HUES64 (cell line): Measurements from ENCODE around the gene ABCA3.

ENCODE experiments used
- H3K27ac ChIP-seq: 2 replicates; pipeline ENCODE4 v1.7.0; 2013; ENCODE audit warnings: low read depth, low read length, inconsistent platforms
- H3K27me3 ChIP-seq: 2 replicates; pipeline ENCODE4 v1.6.1; 2013; ENCODE audit warnings: mild to moderate bottlenecking, low read length; ENCODE audit not compliant: insufficient read depth
- H3K36me3 ChIP-seq: 2 replicates; pipeline ENCODE4 v1.6.1; 2013; ENCODE audit warnings: mild to moderate bottlenecking, low read length; ENCODE audit not compliant: insufficient read depth
- H3K4me1 ChIP-seq: 2 replicates; pipeline ENCODE4 v1.6.1; 2013; ENCODE audit warnings: mild to moderate bottlenecking, low read length, moderate library complexity; ENCODE audit not compliant: insufficient read depth
- H3K4me3 ChIP-seq: 2 replicates; pipeline ENCODE4 v1.5.1; 2013; ENCODE audit warnings: mild to moderate bottlenecking, low read length, moderate library complexity
- H3K9ac ChIP-seq: 2 replicates; pipeline ENCODE4 v1.6.1; 2013; ENCODE audit warnings: mild to moderate bottlenecking, low read depth, low read length
- H3K9me3 ChIP-seq: 2 replicates; pipeline ENCODE4 v1.6.1; 2013; ENCODE audit warnings: low read depth, low read length; ENCODE audit not compliant: insufficient read depth
- WGBS: fragments of 150-250, 120-280 bp; methylation state at CpG from one replicate; pipeline ENCODE4 v1.1.7; 2013; ENCODE audit warnings: missing lambda C conversion rate; 5-methylcytosine and 5-hydroxymethylcytosine counted together

ABCA3 gene

DNA sequence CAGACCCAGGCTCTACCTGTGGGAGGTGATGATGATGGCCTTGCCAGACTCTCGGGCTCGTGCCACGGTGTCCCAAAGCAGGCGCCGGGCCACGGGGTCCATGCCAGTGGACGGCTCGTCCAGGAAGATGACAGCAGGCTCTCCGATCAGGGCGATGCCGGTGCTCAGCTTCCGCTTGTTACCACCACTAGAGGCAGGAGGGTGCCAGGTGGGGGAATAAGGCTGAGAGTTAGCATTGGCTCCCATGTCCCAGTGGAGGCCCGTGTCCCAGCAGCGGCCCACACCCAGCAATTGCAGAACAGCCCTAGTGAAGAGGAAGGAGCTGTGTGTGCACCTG is 62.3 kb downstream of the ABCA3 start:
- 85% methylated on average over 14 of the region's 14 CpGs for WGBS
- Histone ChIP-seq H3K27me3 (no peaks in the 10 kb centered on the region), H3K36me3 (no peaks in the 10 kb centered on the region)

DNA sequence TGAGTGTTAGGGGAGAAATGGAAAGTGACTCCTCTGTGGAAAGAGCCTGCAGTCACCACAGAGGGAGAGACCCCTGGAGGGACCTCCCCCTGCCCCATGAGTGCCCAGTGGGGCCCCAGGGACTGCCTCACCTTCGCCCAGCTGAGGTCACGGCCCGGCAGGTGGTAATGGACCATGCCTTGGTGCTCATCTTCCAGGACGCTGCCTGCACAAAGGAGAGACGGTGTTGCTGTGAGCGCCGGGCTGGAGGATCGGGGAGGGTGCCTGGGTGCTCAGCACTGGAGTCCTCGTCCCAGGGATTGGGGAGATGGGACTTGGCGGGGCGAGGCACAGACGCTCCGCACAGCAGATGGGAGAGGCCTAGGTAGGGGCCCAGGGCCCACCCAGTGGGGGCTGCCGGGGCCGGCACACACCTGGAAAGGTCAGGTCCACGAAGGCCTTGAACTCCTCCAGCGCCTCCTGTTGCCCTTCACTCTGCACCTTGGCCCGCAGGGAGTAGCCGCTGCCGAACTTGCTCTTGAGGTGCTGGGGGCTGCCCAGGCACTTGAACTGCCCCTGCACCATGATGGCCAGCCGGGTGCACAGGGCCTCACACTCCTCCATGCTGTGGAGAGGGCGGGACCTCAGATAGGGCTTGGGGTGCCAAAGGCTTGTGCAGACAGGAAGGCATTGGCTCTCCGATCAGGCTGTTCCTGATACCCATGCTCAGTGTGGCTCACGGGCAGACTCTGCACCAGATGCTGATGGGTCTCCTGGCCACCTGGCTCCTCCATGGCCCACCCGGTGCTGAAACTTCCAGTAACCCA is 62.9 kb downstream of the ABCA3 start:
- Histone ChIP-seq H3K4me1 (no peaks in the 10 kb centered on the region), H3K4me3 (no peak overlapping the region), H3K27me3 (no peaks in the 10 kb centered on the region), H3K9me3 (no peaks in the 10 kb centered on the region), H3K36me3 (no peaks in the 10 kb centered on the region), H3K9ac (no peak overlapping the region), H3K27ac (no peak overlapping the region)
- 94% methylated on average over 25 of the region's 25 CpGs for WGBS

More for the DNA sequence above, 62.3 kb downstream of the ABCA3 start:
- no peaks in the 10 kb centered on the region for H3K9me3 ChIP-seq
- H3K4me3 ChIP-seq: no peak overlapping the region
- H3K9ac ChIP-seq: no peak overlapping the region
- H3K4me1 ChIP-seq: no peaks in the 10 kb centered on the region
- H3K27ac ChIP-seq: no peak overlapping the region

- Histone ChIP-seq H3K9ac (no peak overlapping the region; the same call in 1 of the 2 replicates), H3K4me3 (no peak overlapping the region), H3K4me1 (no peaks in the 10 kb centered on the region), H3K36me3 (no peaks in the 10 kb centered on the region), H3K9me3 (no peaks in the 10 kb centered on the region), H3K27ac (no peak overlapping the region), H3K27me3 (no peaks in the 10 kb centered on the region)
- 82% methylated on average over 26 of the region's 26 CpGs for WGBS
Observed at GRCh38 chr16:2276368-2277195, 63.9 kb downstream of the ABCA3 start.

- Histone ChIP-seq H3K36me3 (no peaks in the 10 kb centered on the region), H3K4me3 (no peak overlapping the region), H3K9me3 (no peaks in the 10 kb centered on the region), H3K27me3 (no peaks in the 10 kb centered on the region), H3K9ac (no peak overlapping the region), H3K27ac (no peak overlapping the region), H3K4me1 (no peaks in the 10 kb centered on the region)
- WGBS: 89% methylated on average over 30 of the region's 30 CpGs
Observed at GRCh38 chr16:2275476-2276367, 64.8 kb downstream of the ABCA3 start.

DNA sequence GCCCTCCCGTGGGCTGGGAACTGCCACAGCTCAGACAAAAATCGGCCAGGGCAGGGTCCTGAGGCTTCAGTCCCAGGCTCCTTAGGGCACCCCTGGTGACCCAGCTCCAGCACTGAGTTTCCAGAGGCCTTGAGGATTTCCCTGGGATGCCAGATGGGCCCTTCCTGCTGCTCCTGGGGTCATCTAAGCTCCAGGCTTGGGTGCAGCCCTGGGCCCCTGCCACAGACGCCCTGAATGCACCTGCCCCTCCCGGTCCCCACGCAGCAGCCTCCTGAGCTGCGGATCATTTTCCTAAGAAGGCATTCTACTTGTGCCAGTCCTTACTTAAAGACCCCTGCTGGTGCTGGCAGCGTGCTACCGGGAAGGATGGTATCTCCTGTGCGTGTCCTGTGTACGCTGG is 66.6 kb downstream of the ABCA3 start:
- Histone ChIP-seq H3K9ac (no peak overlapping the region), H3K36me3 (no peaks in the 10 kb centered on the region), H3K27ac (no peak overlapping the region), H3K9me3 (no peaks in the 10 kb centered on the region), H3K27me3 (no peaks in the 10 kb centered on the region), H3K4me1 (0 out of 2 replicates have a peak, but pooled peaks cover 4% of the 10 kb centered on the region), H3K4me3 (no peak overlapping the region)
- WGBS: 89% methylated on average over 10 of the region's 10 CpGs

GRCh38 chr16:2273484-2273883 is 67.0 kb downstream of the ABCA3 start:
- WGBS: 93% methylated on average over 16 of the region's 16 CpGs
- H3K27me3 ChIP-seq: no peaks in the 10 kb centered on the region
- H3K9ac ChIP-seq: no peak overlapping the region; the same call in 1 of the 2 replicates
- no peaks in the 10 kb centered on the region for H3K9me3 ChIP-seq
- no peaks in the 10 kb centered on the region for H3K36me3 ChIP-seq
- H3K4me3 ChIP-seq: no peak overlapping the region
- no peak overlapping the region for H3K27ac ChIP-seq
- 0 out of 2 replicates have a peak, but pooled peaks cover 4% of the 10 kb centered on the region for H3K4me1 ChIP-seq

GRCh38 chr16:2271848-2272461 is 68.6 kb downstream of the ABCA3 start:
- no peak overlapping the region for H3K27ac ChIP-seq
- 93% methylated on average over 14 of the region's 14 CpGs for WGBS

GRCh38 chr16:2270588-2271470 is 69.7 kb downstream of the ABCA3 start:
- 83% methylated on average over 15 of the region's 15 CpGs for WGBS
- H3K9me3 ChIP-seq: no peaks in the 10 kb centered on the region

More at GRCh38 chr16:2271848-2272461, 68.6 kb downstream of the ABCA3 start:
- H3K4me3 ChIP-seq: no peak overlapping the region
- no peak overlapping the region for H3K9ac ChIP-seq
- H3K9me3 ChIP-seq: no peaks in the 10 kb centered on the region
- no peaks in the 10 kb centered on the region for H3K27me3 ChIP-seq
- no peaks in the 10 kb centered on the region for H3K36me3 ChIP-seq
- H3K4me1 ChIP-seq: 0 out of 2 replicates have a peak, but pooled peaks cover 4% of the 10 kb centered on the region

GRCh38 chr16:2270070-2270462 is 70.5 kb downstream of the ABCA3 start:
- no peak overlapping the region for H3K4me3 ChIP-seq
- no peaks in the 10 kb centered on the region for H3K9me3 ChIP-seq
- WGBS: 89% methylated on average over 8 of the region's 9 CpGs
- no peaks in the 10 kb centered on the region for H3K27me3 ChIP-seq
- 0 out of 2 replicates have a peak, but pooled peaks cover 12% of the 10 kb centered on the region for H3K4me1 ChIP-seq
- H3K9ac ChIP-seq: no peak overlapping the region
- H3K27ac ChIP-seq: no peak overlapping the region
- H3K36me3 ChIP-seq: peaks cover 9% of the 10 kb centered on the region

More at GRCh38 chr16:2270588-2271470, 69.7 kb downstream of the ABCA3 start:
- H3K36me3 ChIP-seq: peaks cover 4% of the 10 kb centered on the region
- 0 out of 2 replicates have a peak, but pooled peaks cover 6% of the 10 kb centered on the region for H3K4me1 ChIP-seq
- H3K27ac ChIP-seq: no peak overlapping the region
- H3K9ac ChIP-seq: no peak overlapping the region
- no peaks in the 10 kb centered on the region for H3K27me3 ChIP-seq
- no peak overlapping the region for H3K4me3 ChIP-seq
